GM18870 (cell line): Measurements from ENCODE around the gene ACOXL.

Experiments used
- ATAC-seq: cut with Tn5 transposase; IDR thresholded peaks from one replicate; pipeline ENCODE4 v1.9.1; 2021; ENCODE audit warnings: moderate library complexity; ENCODE audit not compliant: unreplicated experiment

Gene ACOXL

GRCh38 chr2:110994250-110994961, 262.0 kb downstream of the ACOXL start:
- no peak for ATAC-seq

GRCh38 chr2:110995911-110996310, 263.5 kb downstream of the ACOXL start:
- ATAC-seq: no peak

GRCh38 chr2:110997331-110998045, 265.1 kb downstream of the ACOXL start:
- no peak for ATAC-seq

- no peak for ATAC-seq
Observed at GRCh38 chr2:110998311-110998710, 265.9 kb downstream of the ACOXL start.

GRCh38 chr2:110999626-111000025, 267.3 kb downstream of the ACOXL start:
- ATAC-seq: no peak

- ATAC-seq: no peak
Observed at GRCh38 chr2:111005307-111005706, 272.9 kb downstream of the ACOXL start.

- ATAC-seq: no peak
Observed at GRCh38 chr2:111005821-111006220, 273.4 kb downstream of the ACOXL start.

GRCh38 chr2:111007757-111008688, 275.6 kb downstream of the ACOXL start:
- ATAC-seq: no peak

GRCh38 chr2:111011218-111011617, 278.8 kb downstream of the ACOXL start:
- ATAC-seq: no peak

GRCh38 chr2:111015283-111015995, 283.1 kb downstream of the ACOXL start:
- no peak for ATAC-seq

GRCh38 chr2:111017034-111017622, 284.8 kb downstream of the ACOXL start:
- ATAC-seq: no peak

GRCh38 chr2:111017909-111018308, 285.5 kb downstream of the ACOXL start:
- ATAC-seq: no peak

GRCh38 chr2:111019381-111019780, 287.0 kb downstream of the ACOXL start:
- no peak for ATAC-seq

- ATAC-seq: no peak
Observed at GRCh38 chr2:111022633-111023032, 290.3 kb downstream of the ACOXL start.

GRCh38 chr2:111024496-111024895, 292.1 kb downstream of the ACOXL start:
- no peak for ATAC-seq

- ATAC-seq: no peak
Observed at GRCh38 chr2:111025288-111025687, 292.9 kb downstream of the ACOXL start.

GRCh38 chr2:111028720-111029119, 296.3 kb downstream of the ACOXL start:
- ATAC-seq: no peak

- ATAC-seq: no peak
Observed at GRCh38 chr2:111029181-111029927, 297.0 kb downstream of the ACOXL start.

- ATAC-seq: peak; percentile 65
Observed at GRCh38 chr2:111030260-111030891, 298.0 kb downstream of the ACOXL start.
